Peyer's patch (tissue), 4 donors: Measurements from ENCODE around the gene DAAM2. TPM values are rescaled to one million over a fixed set of nuclear protein-coding genes. Genes with fewer than 3 reads are reported as not detected.

ENCODE experiments used
- DNase-seq, 3 donors: peaks; one replicate each; pipeline ENCODE4 v3.0.0-alpha.2; 2017 to 2019
- H3K27ac ChIP-seq, 4 donors: fragments of 200-600 bp; sonication (generic); one replicate each; pipeline ENCODE4 v1.5.1; 2016 to 2019
- H3K27me3 ChIP-seq, 2 donors: fragments of 200-600 bp; sonication (generic); one replicate each; pipeline ENCODE4 v1.5.1; 2019
- H3K36me3 ChIP-seq, 3 donors: fragments of 200-600 bp; sonication (generic); one replicate each; pipeline ENCODE4 v1.5.1; 2016 to 2019
- H3K4me1 ChIP-seq, 4 donors: fragments of 200-600 bp; sonication (generic); one replicate each; pipeline ENCODE4 v1.5.1; 2016 to 2019
- H3K4me3 ChIP-seq, 4 donors: fragments of 200-600 bp; sonication (generic); 1 replicate in 3 of 4; 2 replicates in 1 of 4; pipeline ENCODE4 v1.5.1; 2016 to 2019; ENCODE audit warnings: mild to moderate bottlenecking in 1 of 4
- H3K9me3 ChIP-seq, 4 donors: fragments of 200-600 bp; sonication (generic); one replicate each; pipeline ENCODE4 v1.5.1; 2016 to 2019; ENCODE audit warnings: mild to moderate bottlenecking in 1 of 4
- CTCF ChIP-seq, 6 experiments: fragments of 450-650 bp in 4 of 6; fragments of 200-600 bp in 2 of 6; sonication (generic) in 1 of 6; IDR thresholded peaks; one replicate each; pipeline ENCODE4 v1.5.1; 2017 to 2019; ENCODE audit warnings: antibody characterized with exemption in 6 of 6, mild to moderate bottlenecking in 3 of 6, moderate library complexity in 1 of 6
- POLR2A ChIP-seq, 2 donors: fragments of 450-650 bp; IDR thresholded peaks; one replicate each; pipeline ENCODE4 v1.5.1; 2017; ENCODE audit warnings: antibody characterized with exemption in 2 of 2, mild to moderate bottlenecking in 2 of 2, moderate library complexity in 2 of 2
- total RNA-seq, 4 donors: library from RNA; depleted of rRNA; stranded (reverse); fragments of >200 nt; gene quantifications; one replicate each; pipeline ENCODE4 v1.1.0, GENCODE V29; 2016

DAAM2 gene
- total RNA-seq, 4 donors from 2014 or later: 8.8 to 178 (median 22.5) TPM

GRCh38 chr6:39839445-39839844, 47.3 kb downstream of the DAAM2 start:
- no peaks in the 10 kb centered on the region for H3K9me3 ChIP-seq
- H3K4me3 ChIP-seq: no peak overlapping the region
- no peaks in the 10 kb centered on the region for H3K4me1 ChIP-seq
- DNase-seq: no peak
- no peaks in the 10 kb centered on the region for H3K27me3 ChIP-seq
- TF ChIP-seq POLR2A (IDR thresholded peaks at IDR 0.05) (no peak), CTCF (IDR thresholded peaks at IDR 0.05) (no peak)
- no peak overlapping the region for H3K27ac ChIP-seq
- H3K36me3 ChIP-seq: no peaks in the 10 kb centered on the region

DNA sequence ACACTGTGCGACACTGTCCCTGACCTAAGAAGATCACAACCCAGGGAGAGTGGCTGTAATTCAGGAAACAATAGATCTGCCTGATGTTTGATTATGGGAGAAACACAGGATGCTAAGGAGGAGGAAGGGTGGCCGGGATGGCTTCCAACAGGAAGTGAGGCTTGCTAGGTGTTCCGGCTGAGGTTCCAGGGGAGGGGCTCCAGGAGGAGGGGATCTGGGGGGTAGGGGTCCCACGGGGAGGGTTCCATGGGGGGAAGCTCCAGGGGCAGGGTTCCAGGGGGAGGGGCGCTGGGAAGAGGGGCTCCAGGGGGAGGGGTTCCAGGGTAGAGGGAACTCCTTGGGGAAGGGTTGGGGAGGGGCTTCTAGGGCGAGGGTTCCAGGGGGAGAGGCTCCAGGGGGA, 48.6 kb downstream of the DAAM2 start:
- Histone ChIP-seq H3K9me3 (no peaks in the 10 kb centered on the region), H3K4me1 (no peaks in the 10 kb centered on the region), H3K27ac (no peak overlapping the region), H3K27me3 (no peaks in the 10 kb centered on the region), H3K4me3 (no peak overlapping the region), H3K36me3 (no peaks in the 10 kb centered on the region)
- DNase-seq: no peak
- no peak for TF ChIP-seq POLR2A (IDR thresholded peaks at IDR 0.05)
- TF ChIP-seq CTCF (IDR thresholded peaks at IDR 0.05): no peak

DNA sequence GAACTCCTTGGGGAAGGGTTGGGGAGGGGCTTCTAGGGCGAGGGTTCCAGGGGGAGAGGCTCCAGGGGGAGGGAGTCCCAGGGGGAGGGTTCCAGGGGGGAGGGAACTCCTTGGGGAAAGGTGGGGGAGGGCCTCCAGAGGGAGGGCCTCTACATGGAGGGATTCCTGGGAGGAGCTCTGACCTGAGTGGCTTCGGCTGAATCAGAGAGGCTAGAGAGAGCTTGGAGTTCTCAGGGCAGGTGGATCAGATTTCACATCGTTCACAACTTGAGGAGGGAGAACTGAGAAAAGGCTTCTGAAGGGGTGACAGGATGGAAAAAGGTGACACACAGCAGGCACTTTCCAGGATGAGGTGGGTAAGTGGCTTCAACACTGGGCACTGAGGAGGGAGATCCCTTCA, 49.1 kb downstream of the DAAM2 start:
- no peaks in the 10 kb centered on the region for H3K9me3 ChIP-seq
- TF ChIP-seq CTCF (IDR thresholded peaks at IDR 0.05) (no peak), POLR2A (IDR thresholded peaks at IDR 0.05) (no peak)
- H3K27ac ChIP-seq: no peak overlapping the region
- no peak overlapping the region for H3K4me3 ChIP-seq
- no peaks in the 10 kb centered on the region for H3K4me1 ChIP-seq
- H3K36me3 ChIP-seq: no peaks in the 10 kb centered on the region
- no peaks in the 10 kb centered on the region for H3K27me3 ChIP-seq
- no peak for DNase-seq

DNA sequence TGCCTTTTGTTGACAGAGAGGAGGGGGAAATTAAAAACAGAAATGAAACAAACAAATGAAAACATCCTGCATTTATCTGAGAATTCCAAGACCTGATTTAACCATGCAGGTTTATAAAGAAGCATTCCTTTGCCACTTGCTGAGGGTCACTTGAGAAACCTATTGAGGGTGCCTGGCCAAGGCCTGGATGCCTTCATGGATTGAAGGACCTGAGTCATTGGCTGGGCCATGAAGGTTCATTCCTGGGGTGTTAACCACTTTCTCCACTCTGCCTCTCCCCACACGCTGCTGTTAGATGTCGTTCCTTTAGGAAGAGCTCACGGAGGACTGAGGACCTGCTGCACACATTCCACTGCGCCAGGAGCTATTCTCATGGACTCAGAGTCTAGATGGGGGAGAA, 49.7 kb downstream of the DAAM2 start:
- no peak overlapping the region for H3K27ac ChIP-seq
- no peaks in the 10 kb centered on the region for H3K36me3 ChIP-seq
- no peak for DNase-seq
- H3K4me1 ChIP-seq: peaks cover 0 to 3% (median 0%) of the 10 kb centered on the region in 4 donors
- TF ChIP-seq POLR2A (IDR thresholded peaks at IDR 0.05): no peak
- TF ChIP-seq CTCF (IDR thresholded peaks at IDR 0.05): no peak
- no peak overlapping the region for H3K4me3 ChIP-seq
- H3K9me3 ChIP-seq: no peaks in the 10 kb centered on the region
- H3K27me3 ChIP-seq: no peaks in the 10 kb centered on the region

DNA sequence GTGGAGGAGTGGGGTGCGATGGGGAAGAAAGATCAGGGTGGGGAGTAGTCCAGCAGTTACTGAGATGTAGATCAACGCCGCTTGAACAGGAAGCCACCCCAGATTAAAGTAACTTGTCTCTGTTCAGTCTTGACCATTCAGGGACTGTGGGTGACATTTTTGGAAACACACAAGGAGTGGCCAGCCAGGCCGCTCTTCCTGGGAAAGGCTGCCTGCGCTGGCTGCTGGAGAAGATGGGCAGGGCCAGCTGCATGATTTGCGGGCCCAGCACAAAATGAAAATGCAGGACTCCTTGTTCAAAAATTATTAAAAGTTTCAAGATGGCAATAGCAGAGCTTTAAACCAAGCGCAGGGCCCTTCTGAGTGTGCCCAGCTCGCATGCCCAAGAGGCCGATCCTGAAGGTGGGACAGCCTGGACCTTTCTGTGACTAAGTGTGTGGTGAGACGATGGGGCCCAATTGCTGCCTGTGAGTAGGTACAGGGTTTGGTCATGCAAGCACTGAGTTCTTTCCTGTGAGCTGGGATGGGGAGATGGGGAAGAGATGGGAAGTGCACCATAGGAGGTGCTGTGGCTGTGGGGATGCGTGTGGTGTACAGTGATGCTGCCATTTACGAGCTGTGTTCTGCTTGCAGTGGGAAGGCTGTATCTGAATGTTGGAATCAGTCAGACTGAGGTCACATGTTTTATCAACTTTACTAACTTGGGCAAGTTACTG, 51.3 kb downstream of the DAAM2 start:
- H3K4me3 ChIP-seq: no peak overlapping the region
- no peaks in the 10 kb centered on the region for H3K36me3 ChIP-seq
- no peaks in the 10 kb centered on the region for H3K27me3 ChIP-seq
- H3K9me3 ChIP-seq: no peaks in the 10 kb centered on the region
- no peak for DNase-seq
- no peak for TF ChIP-seq POLR2A (IDR thresholded peaks at IDR 0.05)
- TF ChIP-seq CTCF (IDR thresholded peaks at IDR 0.05): no peak
- H3K4me1 ChIP-seq: peaks cover 0 to 9% (median 0%) of the 10 kb centered on the region in 4 donors
- no peak overlapping the region for H3K27ac ChIP-seq
